ENCODE results near the gene ZNF710.

GRCh38 chr15:89978914-89979313 lies 22.2 kb upstream of the ZNF710 start:
- TF ChIP-seq CTCF (IDR thresholded peaks at IDR 0.05), result no peak
- TF ChIP-seq POLR2A (IDR thresholded peaks at IDR 0.05), result no peak
